Measurements from ENCODE around the gene C10orf71. TPM values are rescaled to one million over a fixed set of nuclear protein-coding genes. Genes with fewer than 3 reads are reported as not detected.

The C10orf71 gene
- total RNA-seq, 1 donor from 2014 or later, result not detected

DNA sequence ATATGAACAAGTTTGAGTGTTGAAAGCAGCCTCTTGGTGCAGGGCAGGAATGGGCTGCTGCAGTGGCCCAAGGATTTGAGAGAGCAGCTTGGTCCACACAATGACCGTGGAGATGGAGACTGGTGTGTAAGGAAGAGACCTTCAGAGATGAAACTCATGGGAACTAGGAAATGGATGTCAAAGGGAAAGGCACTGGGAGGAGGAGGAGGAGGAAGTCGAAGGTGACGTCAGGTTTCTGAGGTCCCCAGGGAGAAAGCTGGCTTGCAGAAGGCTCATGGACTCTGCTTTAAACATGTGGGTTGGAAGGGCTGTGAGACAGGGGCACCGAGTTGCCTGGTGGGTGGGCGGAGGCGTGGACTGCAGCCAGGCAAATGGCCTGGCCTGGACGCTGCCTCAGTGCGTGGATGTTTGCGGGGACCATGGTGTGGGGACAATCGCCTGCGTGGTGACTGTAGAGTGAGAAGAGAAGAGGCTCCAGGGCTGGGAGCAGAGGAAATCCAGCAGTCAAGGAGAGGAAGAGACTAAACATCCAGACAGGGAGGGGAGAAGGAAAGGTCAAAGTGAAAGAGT, 14.6 kb downstream of the C10orf71 start:
- DNase-seq (ENCODE audit: low spot score), result no peak
- no peak for ATAC-seq

GRCh38 chr10:49314806-49315205, 15.8 kb downstream of the C10orf71 start:
- DNase-seq (ENCODE audit: low spot score), result no peak
- no peak for ATAC-seq

- no peak for ATAC-seq
Measured at GRCh38 chr10:49318028-49318427, 19.1 kb downstream of the C10orf71 start.

GRCh38 chr10:49318755-49319154, 19.8 kb downstream of the C10orf71 start:
- ATAC-seq, result no peak

More at GRCh38 chr10:49318028-49318427, 19.1 kb downstream of the C10orf71 start:
- DNase-seq (ENCODE audit: low spot score), result no peak

GRCh38 chr10:49319206-49319605, 20.2 kb downstream of the C10orf71 start:
- DNase-seq (ENCODE audit: low spot score) (no peak), ATAC-seq (no peak)

More at GRCh38 chr10:49318755-49319154, 19.8 kb downstream of the C10orf71 start:
- no peak for DNase-seq (ENCODE audit: low spot score)

- DNase-seq (ENCODE audit: low spot score) (no peak), ATAC-seq (no peak)
Measured at GRCh38 chr10:49320191-49320590, 21.2 kb downstream of the C10orf71 start.

GRCh38 chr10:49321021-49321420, 22.1 kb downstream of the C10orf71 start:
- DNase-seq (ENCODE audit: low spot score) (no peak), ATAC-seq (no peak)

GRCh38 chr10:49322371-49323170, 23.6 kb downstream of the C10orf71 start:
- ATAC-seq (no peak), DNase-seq (ENCODE audit: low spot score) (no peak)

DNA sequence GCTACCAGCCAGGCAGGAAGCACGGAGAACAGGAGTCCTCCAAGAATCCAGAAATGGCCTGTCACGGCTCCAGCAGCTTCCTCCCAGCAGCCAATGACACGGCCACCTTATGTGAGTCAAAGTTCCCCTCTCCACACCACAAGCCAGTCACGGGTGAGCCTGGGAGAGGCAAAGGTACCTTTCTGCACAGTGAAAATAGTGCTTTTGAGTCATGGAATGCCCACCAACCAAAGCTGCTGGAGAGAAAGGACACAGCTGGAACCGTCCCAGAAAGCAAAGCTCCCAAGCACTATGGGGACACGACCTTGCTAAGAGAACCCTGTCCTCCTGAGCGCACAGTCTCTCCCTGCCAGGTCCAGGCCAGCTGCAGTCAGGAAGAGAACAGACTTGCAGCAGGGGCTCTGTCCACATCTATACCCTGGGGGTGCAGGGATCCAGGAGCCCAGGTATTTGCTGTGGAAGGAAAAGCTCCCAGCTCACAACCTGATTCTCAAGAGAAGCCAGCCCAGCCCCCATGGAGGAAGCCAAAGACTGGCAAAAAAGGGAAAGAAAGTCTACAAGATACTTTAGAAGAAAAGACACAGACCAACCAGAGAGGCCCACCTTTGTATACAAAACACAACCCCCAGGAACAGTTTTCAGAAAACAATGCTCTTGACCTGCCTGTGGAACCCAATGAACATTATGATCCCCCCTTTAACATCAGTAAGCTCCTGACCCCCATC, 24.4 kb downstream of the C10orf71 start:
- ATAC-seq (no peak), DNase-seq (ENCODE audit: low spot score) (no peak)

- no peak for DNase-seq (ENCODE audit: low spot score)
- no peak for ATAC-seq
Measured at GRCh38 chr10:49323896-49324270, 24.9 kb downstream of the C10orf71 start.

DNA sequence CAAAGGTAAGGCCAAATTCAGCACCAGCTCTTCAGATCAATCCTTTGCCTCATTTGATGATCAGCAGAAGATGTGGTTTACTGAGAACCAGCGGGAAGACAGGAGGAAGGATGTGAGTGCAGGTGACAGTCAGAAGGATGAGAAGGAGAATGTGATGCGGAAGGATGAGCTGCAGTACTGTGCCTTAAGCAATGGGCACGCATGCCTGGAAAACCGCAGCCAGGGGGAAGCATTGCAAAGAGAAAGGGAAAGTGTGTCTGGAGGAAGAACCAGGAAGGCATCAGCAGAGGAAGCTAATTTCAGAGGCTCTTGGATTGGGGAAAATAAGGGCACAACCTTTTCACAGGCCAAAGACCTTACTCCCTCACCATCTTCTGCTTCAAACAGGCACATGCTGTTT, 25.7 kb downstream of the C10orf71 start:
- ATAC-seq, result no peak
- no peak for DNase-seq (ENCODE audit: low spot score)

DNA sequence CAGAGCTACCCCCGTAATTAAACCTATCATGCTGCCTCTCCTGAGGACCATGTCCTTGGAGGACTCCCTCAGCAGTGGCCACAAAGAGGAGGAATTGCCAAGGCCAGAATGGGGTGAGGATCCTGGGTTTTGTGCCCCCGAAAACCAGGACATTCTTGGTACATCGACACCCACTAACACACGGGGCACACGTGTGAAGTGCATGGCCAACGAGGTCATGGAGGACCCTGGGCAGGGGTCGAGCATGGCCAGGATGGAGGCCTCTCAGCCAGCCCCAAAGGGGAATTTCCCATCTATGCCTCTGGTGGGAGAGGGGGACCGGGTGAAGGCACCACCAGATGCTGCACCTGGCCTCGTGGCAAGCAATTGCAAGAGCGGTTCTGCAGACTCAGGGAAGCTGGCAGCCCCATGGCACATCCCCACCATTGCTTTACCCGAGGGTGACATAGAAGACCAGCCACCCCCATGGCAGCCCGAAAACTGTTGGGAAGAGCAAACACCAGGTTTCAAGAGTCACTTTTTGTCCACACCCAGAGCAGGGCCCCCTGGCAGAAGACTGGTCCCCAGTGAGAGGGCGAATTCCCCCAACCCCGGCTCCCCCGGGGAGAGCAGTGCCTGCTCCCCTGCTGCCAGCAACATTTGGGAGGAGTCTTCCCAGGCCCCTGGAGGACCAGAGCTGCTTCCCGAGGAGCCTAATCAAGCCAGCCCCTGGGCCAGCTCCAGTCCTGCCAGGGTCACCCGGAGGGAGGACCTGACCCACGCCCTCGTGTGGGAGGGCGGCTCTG, 26.4 kb downstream of the C10orf71 start:
- ATAC-seq, result no peak
- DNase-seq (ENCODE audit: low spot score), result no peak

- ATAC-seq, result no peak
- no peak for DNase-seq (ENCODE audit: low spot score)
Measured at GRCh38 chr10:49325916-49326783, 27.2 kb downstream of the C10orf71 start.

DNA sequence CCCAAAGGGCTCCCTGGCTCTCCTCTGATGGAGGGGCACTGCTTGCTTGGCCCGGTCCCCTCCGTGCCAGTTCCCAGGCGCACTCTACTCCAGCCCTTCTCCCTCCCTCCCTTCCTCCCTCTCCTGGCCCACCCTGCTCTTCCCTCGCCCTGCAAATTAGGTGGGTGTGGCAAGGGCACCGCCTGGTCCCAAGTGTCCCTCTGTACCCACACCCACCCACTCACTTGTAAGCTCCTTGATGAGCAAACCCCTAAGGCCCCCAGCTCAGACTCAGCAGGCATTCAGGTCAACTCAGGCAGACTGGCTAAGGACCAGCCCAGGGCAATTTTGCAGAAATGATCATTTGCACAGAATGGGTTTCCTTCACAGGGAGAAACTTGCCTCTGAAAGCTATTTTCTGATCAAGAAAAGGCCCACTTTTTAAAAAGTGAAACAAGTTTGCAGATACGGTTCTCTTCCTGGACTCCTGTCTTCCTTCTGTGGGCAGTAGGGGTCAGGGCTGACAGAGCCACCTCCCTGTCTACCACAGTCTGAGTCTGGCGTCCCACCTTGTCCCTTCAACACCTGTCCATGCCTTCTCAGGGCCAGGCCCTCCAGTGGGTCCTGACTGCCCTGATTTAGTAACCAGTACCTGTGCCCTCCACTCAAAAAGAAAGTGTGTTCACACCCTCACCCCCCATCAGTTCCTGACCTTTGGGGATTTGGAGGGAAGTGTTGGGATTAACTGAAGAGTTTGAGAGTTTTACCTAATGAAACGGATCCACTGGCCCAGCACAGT, 28.3 kb downstream of the C10orf71 start:
- ATAC-seq, result no peak
- DNase-seq (ENCODE audit: low spot score), result no peak

DNA sequence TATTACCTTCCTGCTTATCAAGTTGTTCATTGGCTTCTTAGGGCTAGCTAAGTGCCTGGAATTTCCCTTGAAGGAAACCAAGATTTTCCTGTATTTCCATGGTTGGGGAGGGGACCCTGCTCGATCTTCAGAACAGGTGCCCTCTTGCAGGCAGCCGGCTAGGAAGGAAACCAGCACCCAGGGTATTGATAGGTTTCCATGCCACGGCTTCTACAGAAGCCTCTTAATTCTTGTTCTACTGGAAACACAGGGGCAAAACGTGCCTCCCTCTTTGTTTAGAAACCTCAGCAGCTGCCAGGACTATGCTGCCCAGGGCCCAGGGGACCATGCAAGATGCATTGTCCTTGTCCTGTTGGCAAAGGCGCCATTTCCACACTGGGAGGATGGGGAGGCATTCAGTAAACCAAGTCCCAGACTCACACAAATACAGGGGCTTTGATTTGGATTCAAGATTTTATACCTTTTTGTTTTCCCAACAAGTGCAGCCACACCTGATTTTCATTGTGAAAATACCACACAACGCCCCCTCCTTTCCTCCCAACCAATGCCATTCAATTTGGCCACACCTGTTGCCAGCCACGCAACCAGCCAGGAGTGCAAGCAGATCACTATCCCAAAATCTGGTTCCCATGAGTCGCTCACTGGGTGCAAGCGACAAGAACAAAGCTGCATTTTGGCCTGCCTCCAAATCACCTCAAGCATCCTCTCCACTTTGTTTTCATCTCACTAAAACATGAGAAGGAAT, 29.6 kb downstream of the C10orf71 start:
- DNase-seq (ENCODE audit: low spot score) (no peak), ATAC-seq (no peak)

GRCh38 chr10:49329146-49329505, 30.2 kb downstream of the C10orf71 start:
- ATAC-seq, result no peak
- DNase-seq (ENCODE audit: low spot score), result no peak

DNA sequence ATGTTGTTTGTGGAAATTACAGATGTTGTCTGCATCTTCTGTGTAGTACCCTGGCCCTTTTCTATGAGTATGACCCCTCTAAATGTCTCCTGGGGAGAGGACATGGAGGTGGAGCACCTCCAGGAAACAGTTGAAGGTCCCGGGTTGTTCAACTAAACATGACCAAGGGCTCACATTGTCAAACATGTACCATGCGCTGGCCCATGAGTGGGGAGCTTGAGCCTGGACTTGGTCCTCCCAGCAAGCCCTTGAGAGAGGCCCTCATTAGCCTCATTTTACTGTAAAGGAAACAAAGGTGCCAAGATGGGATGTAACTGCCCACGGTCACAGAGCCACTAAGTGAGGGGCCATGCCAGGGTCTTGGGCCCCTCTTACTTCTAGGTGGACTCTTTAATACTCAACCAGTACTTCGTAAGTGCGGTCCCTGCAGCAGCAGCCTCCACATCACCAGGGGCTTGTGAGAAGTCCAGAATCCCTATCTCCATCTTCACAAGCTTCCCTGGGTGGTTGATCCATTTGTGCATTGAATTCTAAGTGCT, 31.2 kb downstream of the C10orf71 start:
- DNase-seq (ENCODE audit: low spot score) (no peak), ATAC-seq (no peak)

DNA sequence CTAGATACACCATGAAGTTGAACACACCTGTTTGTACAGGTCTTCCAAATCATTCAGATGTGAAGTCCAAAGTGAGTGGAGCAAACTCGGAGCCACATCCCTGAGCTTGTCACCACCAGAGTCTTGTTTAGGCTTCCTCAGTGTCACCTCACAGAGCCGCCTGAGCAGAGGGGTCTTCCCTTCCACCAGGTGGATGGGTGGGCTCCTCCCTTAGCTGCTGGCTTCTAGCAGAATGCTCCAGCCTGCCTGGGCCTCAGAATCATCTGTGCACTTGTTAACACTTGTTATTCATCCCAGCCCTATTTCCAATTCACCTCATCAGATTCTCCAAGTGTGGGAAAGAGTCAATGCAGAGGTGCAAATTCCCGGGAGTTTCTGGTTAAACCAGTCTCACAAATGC, 32.5 kb downstream of the C10orf71 start:
- ATAC-seq, result no peak

DNA sequence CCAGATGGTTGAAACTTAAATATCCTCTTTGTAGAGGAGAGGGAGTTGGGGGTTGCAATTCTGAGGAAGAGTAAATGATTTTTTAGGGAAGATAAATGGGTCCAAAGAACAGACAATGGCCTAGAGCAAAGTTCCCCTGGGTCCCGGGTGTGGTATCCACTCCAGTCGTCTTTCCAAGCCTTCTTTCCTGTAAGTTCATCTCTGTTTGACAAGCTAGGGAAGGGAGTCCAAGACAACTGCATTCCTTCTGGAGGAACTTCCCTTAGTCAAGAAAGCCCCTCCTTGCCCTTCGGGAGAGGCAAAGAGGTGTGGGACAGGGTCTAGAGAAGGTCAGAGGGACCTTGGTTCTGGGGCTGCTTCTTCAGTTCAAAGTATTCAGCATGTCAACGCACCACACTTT, 33.4 kb downstream of the C10orf71 start:
- ATAC-seq (no peak), DNase-seq (ENCODE audit: low spot score) (no peak)

More for the DNA sequence above, 32.5 kb downstream of the C10orf71 start:
- no peak for DNase-seq (ENCODE audit: low spot score)
